Measurements from ENCODE around the gene CFAP157. TPM values are rescaled to one million over a fixed set of nuclear protein-coding genes. Genes with fewer than 3 reads are reported as not detected.

The CFAP157 gene
- total RNA-seq, 1 experiment from 2014 or later, result 0.22 TPM

DNA sequence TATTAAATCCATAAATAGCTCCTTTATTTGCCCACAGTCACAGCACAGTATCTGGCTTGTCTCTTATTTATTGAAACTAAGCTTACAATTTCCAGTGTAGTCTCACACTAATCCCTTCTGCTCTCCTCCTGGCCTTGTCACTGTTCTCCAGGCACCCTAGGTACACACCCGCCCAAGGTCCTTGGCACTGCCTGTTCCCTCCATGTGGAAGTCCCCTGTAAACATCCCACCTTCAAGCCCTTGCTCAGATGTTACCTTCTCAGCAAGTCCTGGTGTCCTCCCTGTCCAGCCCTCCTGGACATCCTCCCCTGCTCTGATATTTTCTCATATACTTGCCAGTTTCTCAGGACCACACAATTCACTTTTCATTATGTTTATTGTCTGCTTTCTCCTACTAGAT, 44.2 kb upstream of the CFAP157 start:
- DNase-seq (ENCODE audit: low read depth, low spot score) (no peak), ATAC-seq (no peak)
- Histone ChIP-seq H3K27ac (ENCODE audit: low read depth, low read length) (no peak overlapping the region), H3K9me3 (ENCODE audit: control insufficient read depth in 1 of 2, insufficient read depth in 1 of 2, low read depth in 1 of 2, low read length in 2 of 2) (no peaks in the 10 kb centered on the region), H3K79me2 (ENCODE audit: insufficient read depth, low read length) (no peaks in the 10 kb centered on the region), H3K4me2 (ENCODE audit: low read length) (no peak overlapping the region), H3K36me3 (ENCODE audit: control insufficient read depth in 1 of 2, insufficient read depth in 2 of 2, low read length in 2 of 2) (no peaks in the 10 kb centered on the region), H3K9ac (ENCODE audit: low read length) (no peak overlapping the region), H3K4me1 (ENCODE audit: control insufficient read depth in 1 of 2, insufficient read depth in 2 of 2, low read length in 2 of 2) (no peaks in the 10 kb centered on the region), H3K4me3 (replicated peaks in 1 of 2; ENCODE audit: low read depth in 1 of 2, low read length in 2 of 2) (no peak overlapping the region), H3K27me3 (ENCODE audit: insufficient read depth, low read length) (no peaks in the 10 kb centered on the region), H3K9me2 (ENCODE audit: insufficient read depth) (no peaks in the 10 kb centered on the region), H2AFZ (ENCODE audit: low read depth, low read length, poor library complexity, severe bottlenecking) (no peak overlapping the region), H4K20me1 (ENCODE audit: insufficient read depth) (no peaks in the 10 kb centered on the region)
- no peak for TF ChIP-seq EGR1 (IDR thresholded peaks at IDR 0.05; ENCODE audit: low read depth)
- TF ChIP-seq CBX3 (IDR thresholded peaks at IDR 0.05; ENCODE audit: low read depth), result no peak
- no peak for TF ChIP-seq JUND (IDR thresholded peaks at IDR 0.05)
- TF ChIP-seq SP1 (IDR thresholded peaks at IDR 0.05; ENCODE audit: low read depth), result no peak
- no peak for TF ChIP-seq POLR2AphosphoS5 (IDR thresholded peaks at IDR 0.05; ENCODE audit: low read depth, low read length)
- no peak for TF ChIP-seq ZFX (IDR thresholded peaks at IDR 0.05)
- no peak for TF ChIP-seq FOSL1 (IDR thresholded peaks at IDR 0.05; ENCODE audit: low read depth)
- no peak for TF ChIP-seq ZNF274 (IDR thresholded peaks at IDR 0.05; ENCODE audit: low read depth, low read length)
- TF ChIP-seq, protein P1, sequence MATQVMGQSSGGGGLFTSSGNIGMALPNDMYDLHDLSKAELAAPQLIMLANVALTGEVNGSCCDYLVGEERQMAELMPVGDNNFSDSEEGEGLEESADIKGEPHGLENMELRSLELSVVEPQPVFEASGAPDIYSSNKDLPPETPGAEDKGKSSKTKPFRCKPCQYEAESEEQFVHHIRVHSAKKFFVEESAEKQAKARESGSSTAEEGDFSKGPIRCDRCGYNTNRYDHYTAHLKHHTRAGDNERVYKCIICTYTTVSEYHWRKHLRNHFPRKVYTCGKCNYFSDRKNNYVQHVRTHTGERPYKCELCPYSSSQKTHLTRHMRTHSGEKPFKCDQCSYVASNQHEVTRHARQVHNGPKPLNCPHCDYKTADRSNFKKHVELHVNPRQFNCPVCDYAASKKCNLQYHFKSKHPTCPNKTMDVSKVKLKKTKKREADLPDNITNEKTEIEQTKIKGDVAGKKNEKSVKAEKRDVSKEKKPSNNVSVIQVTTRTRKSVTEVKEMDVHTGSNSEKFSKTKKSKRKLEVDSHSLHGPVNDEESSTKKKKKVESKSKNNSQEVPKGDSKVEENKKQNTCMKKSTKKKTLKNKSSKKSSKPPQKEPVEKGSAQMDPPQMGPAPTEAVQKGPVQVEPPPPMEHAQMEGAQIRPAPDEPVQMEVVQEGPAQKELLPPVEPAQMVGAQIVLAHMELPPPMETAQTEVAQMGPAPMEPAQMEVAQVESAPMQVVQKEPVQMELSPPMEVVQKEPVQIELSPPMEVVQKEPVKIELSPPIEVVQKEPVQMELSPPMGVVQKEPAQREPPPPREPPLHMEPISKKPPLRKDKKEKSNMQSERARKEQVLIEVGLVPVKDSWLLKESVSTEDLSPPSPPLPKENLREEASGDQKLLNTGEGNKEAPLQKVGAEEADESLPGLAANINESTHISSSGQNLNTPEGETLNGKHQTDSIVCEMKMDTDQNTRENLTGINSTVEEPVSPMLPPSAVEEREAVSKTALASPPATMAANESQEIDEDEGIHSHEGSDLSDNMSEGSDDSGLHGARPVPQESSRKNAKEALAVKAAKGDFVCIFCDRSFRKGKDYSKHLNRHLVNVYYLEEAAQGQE (IDR thresholded peaks at IDR 0.05; ENCODE audit: low read depth), result no peak
- TF ChIP-seq CEBPB (IDR thresholded peaks at IDR 0.05; ENCODE audit: low read depth), result no peak
- TF ChIP-seq EZH2 (IDR thresholded peaks at IDR 0.05), result no peak
- no peak for TF ChIP-seq ELF1 (IDR thresholded peaks at IDR 0.05; ENCODE audit: borderline replicate concordance, low read depth)
- TF ChIP-seq, protein P2, sequence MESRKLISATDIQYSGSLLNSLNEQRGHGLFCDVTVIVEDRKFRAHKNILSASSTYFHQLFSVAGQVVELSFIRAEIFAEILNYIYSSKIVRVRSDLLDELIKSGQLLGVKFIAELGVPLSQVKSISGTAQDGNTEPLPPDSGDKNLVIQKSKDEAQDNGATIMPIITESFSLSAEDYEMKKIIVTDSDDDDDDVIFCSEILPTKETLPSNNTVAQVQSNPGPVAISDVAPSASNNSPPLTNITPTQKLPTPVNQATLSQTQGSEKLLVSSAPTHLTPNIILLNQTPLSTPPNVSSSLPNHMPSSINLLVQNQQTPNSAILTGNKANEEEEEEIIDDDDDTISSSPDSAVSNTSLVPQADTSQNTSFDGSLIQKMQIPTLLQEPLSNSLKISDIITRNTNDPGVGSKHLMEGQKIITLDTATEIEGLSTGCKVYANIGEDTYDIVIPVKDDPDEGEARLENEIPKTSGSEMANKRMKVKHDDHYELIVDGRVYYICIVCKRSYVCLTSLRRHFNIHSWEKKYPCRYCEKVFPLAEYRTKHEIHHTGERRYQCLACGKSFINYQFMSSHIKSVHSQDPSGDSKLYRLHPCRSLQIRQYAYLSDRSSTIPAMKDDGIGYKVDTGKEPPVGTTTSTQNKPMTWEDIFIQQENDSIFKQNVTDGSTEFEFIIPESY (IDR thresholded peaks at IDR 0.05; ENCODE audit: extremely low read depth, insufficient replicate concordance, low read length), result no peak
- no peak for TF ChIP-seq POLR2A (IDR thresholded peaks at IDR 0.05; ENCODE audit: borderline replicate concordance, extremely low read depth, insufficient read depth, insufficient read length)
- intact Hi-C loops (cut with micrococcal nuclease), result no loop called here
- ChIA-PET POLR2A (no interaction called here), CTCF (no interaction called here), RAD21 (ENCODE audit: low non-redundant PET in 1 of 2, low total read pairs in 2 of 2, uncharacterized antibody in 2 of 2, unreplicated experiment in 2 of 2) (no interaction called here)
- BruUV-seq (replicated peaks), result no TSS peak
